Measurements from ENCODE around the gene LTBP3.

LTBP3 gene

DNA sequence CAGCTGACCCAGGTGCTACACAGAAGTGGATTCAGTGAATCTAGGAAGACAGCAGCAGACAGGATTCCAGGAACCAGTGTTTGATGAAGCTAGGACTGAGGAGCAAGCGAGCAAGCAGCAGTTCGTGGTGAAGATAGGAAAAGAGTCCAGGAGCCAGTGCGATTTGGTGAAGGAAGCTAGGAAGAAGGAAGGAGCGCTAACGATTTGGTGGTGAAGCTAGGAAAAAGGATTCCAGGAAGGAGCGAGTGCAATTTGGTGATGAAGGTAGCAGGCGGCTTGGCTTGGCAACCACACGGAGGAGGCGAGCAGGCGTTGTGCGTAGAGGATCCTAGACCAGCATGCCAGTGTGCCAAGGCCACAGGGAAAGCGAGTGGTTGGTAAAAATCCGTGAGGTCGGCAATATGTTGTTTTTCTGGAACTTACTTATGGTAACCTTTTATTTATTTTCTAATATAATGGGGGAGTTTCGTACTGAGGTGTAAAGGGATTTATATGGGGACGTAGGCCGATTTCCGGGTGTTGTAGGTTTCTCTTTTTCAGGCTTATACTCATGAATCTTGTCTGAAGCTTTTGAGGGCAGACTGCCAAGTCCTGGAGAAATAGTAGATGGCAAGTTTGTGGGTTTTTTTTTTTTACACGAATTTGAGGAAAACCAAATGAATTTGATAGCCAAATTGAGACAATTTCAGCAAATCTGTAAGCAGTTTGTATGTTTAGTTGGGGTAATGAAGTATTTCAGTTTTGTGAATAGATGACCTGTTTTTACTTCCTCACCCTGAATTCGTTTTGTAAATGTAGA lies 57.6 kb downstream of the LTBP3 start:
- ATAC-seq (replicated peaks; ENCODE audit: extremely low read depth, poor library complexity, severe bottlenecking) (no peak), DNase-seq (ENCODE audit: low spot score in 2 of 2) (no peak)
- Mint-ChIP-seq H3K27ac (ENCODE audit: low read depth) (no peak overlapping the region), H3K9me3 (no peaks in the 10 kb centered on the region), H3K36me3 (ENCODE audit: insufficient read depth) (peaks cover 2% of the 10 kb centered on the region), H3K4me3 (no peak overlapping the region), H3K27me3 (no peaks in the 10 kb centered on the region), H3K4me1 (peaks cover 59% of the 10 kb centered on the region)

- Mint-ChIP-seq H3K36me3 (ENCODE audit: insufficient read depth) (peaks cover 2% of the 10 kb centered on the region), H3K27me3 (no peaks in the 10 kb centered on the region), H3K4me1 (peaks cover 53% of the 10 kb centered on the region), H3K9me3 (no peaks in the 10 kb centered on the region), H3K27ac (ENCODE audit: low read depth) (no peak overlapping the region), H3K4me3 (no peak overlapping the region)
- no peak for ATAC-seq (replicated peaks; ENCODE audit: extremely low read depth, poor library complexity, severe bottlenecking)
- DNase-seq (ENCODE audit: low spot score in 2 of 2): no peak
Observed at GRCh38 chr11:65499713-65500386, 58.3 kb downstream of the LTBP3 start.

- H3K4me3 Mint-ChIP-seq: no peak within 1 kb of the TSS
- DNase-seq (ENCODE audit: low spot score in 2 of 2) (peak; percentile 91 to 93), ATAC-seq (replicated peaks; ENCODE audit: extremely low read depth, poor library complexity, severe bottlenecking) (no peak)
- peaks cover 2% of the 10 kb centered on the region for H3K36me3 Mint-ChIP-seq (ENCODE audit: insufficient read depth)
- H3K27me3 Mint-ChIP-seq: no peaks in the 10 kb centered on the region
- H3K4me1 Mint-ChIP-seq: peaks cover 51% of the 10 kb centered on the region
- H3K27ac Mint-ChIP-seq (ENCODE audit: low read depth): no peak within 1 kb of the TSS
- H3K9me3 Mint-ChIP-seq: no peaks in the 10 kb centered on the region
Observed at GRCh38 chr11:65498977-65499712, 59.0 kb downstream of the LTBP3 start, which contains the start of gene MALAT1. Gene MALAT1, plus strand, starts transcription at chr11:65499045.

- Mint-ChIP-seq H3K27me3 (no peaks in the 10 kb centered on the region), H3K27ac (ENCODE audit: low read depth) (no peak overlapping the region), H3K4me3 (no peak overlapping the region), H3K9me3 (no peaks in the 10 kb centered on the region), H3K36me3 (ENCODE audit: insufficient read depth) (peaks cover 2% of the 10 kb centered on the region), H3K4me1 (peaks cover 47% of the 10 kb centered on the region)
- ATAC-seq (replicated peaks; ENCODE audit: extremely low read depth, poor library complexity, severe bottlenecking) (no peak), DNase-seq (ENCODE audit: low spot score in 2 of 2) (no peak)
Observed at GRCh38 chr11:65498727-65498976, 59.5 kb downstream of the LTBP3 start.

DNA sequence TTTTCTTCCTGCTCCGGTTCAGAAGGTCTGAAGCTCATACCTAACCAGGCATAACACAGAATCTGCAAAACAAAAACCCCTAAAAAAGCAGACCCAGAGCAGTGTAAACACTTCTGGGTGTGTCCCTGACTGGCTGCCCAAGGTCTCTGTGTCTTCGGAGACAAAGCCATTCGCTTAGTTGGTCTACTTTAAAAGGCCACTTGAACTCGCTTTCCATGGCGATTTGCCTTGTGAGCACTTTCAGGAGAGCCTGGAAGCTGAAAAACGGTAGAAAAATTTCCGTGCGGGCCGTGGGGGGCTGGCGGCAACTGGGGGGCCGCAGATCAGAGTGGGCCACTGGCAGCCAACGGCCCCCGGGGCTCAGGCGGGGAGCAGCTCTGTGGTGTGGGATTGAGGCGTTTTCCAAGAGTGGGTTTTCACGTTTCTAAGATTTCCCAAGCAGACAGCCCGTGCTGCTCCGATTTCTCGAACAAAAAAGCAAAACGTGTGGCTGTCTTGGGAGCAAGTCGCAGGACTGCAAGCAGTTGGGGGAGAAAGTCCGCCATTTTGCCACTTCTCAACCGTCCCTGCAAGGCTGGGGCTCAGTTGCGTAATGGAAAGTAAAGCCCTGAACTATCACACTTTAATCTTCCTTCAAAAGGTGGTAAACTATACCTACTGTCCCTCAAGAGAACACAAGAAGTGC lies 60.0 kb downstream of the LTBP3 start:
- ATAC-seq (replicated peaks; ENCODE audit: extremely low read depth, poor library complexity, severe bottlenecking): peak; percentile 19
- Mint-ChIP-seq H3K4me3 (no peak overlapping the region), H3K36me3 (ENCODE audit: insufficient read depth) (peaks cover 2% of the 10 kb centered on the region), H3K27ac (ENCODE audit: low read depth) (no peak overlapping the region), H3K27me3 (no peaks in the 10 kb centered on the region), H3K9me3 (no peaks in the 10 kb centered on the region), H3K4me1 (peaks cover 45% of the 10 kb centered on the region)
- peak; percentile 37 to 49 for DNase-seq (ENCODE audit: low spot score in 2 of 2)

- peak; percentile 78 for ATAC-seq (replicated peaks; ENCODE audit: extremely low read depth, poor library complexity, severe bottlenecking)
- Mint-ChIP-seq H3K27ac (ENCODE audit: low read depth) (no peak overlapping the region), H3K4me1 (peaks cover 45% of the 10 kb centered on the region), H3K9me3 (no peaks in the 10 kb centered on the region), H3K4me3 (no peak overlapping the region), H3K36me3 (ENCODE audit: insufficient read depth) (peaks cover 2% of the 10 kb centered on the region), H3K27me3 (no peaks in the 10 kb centered on the region)
- DNase-seq (ENCODE audit: low spot score in 2 of 2): peak; percentile 86 to 94
Observed at GRCh38 chr11:65497141-65498041, 60.8 kb downstream of the LTBP3 start.

DNA sequence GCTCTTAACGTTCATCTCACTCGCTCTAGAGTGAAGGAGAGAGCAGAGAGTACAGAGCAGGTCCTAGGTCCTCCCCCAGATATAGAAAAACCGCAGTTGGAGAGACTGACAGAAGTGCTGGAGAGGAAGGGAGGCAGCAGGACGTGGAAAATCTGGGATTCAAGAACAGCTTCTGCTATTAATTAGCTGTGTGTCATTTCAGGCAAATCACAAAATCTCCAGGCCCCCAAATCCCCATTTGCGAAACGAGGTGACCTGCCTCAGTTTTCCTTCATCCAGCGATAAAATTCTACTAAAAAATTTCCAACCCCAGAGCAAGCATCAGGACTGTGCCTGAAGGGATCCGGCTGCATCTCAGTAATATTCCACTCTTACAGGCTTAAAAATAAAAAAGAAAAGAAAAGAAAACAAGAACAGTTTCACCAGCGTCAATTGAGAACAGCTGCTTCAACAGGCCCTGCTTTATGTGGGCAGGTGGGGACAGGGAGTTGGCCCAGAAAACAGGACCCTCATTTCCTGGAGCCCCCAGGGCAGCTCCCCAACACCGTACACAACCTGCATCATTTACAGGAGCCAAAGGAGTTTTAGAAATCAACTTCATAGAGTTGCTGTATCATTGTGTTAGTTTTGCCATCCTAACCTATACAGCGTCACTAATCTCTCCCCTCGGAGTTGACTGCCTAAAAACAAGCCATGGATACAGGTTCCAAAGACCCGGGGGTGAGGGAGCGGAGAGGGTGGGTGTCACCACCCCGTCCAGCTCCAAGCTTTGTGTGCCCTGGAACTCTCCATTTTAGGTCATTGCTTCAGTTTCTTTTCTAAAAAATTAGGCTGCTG lies 61.6 kb downstream of the LTBP3 start:
- Mint-ChIP-seq H3K27ac (ENCODE audit: low read depth) (no peak overlapping the region), H3K27me3 (no peaks in the 10 kb centered on the region), H3K9me3 (no peaks in the 10 kb centered on the region), H3K4me3 (no peak overlapping the region), H3K36me3 (ENCODE audit: insufficient read depth) (peaks cover 2% of the 10 kb centered on the region), H3K4me1 (peaks cover 39% of the 10 kb centered on the region)
- ATAC-seq (replicated peaks; ENCODE audit: extremely low read depth, poor library complexity, severe bottlenecking): no peak
- no peak for DNase-seq (ENCODE audit: low spot score in 2 of 2)

DNA sequence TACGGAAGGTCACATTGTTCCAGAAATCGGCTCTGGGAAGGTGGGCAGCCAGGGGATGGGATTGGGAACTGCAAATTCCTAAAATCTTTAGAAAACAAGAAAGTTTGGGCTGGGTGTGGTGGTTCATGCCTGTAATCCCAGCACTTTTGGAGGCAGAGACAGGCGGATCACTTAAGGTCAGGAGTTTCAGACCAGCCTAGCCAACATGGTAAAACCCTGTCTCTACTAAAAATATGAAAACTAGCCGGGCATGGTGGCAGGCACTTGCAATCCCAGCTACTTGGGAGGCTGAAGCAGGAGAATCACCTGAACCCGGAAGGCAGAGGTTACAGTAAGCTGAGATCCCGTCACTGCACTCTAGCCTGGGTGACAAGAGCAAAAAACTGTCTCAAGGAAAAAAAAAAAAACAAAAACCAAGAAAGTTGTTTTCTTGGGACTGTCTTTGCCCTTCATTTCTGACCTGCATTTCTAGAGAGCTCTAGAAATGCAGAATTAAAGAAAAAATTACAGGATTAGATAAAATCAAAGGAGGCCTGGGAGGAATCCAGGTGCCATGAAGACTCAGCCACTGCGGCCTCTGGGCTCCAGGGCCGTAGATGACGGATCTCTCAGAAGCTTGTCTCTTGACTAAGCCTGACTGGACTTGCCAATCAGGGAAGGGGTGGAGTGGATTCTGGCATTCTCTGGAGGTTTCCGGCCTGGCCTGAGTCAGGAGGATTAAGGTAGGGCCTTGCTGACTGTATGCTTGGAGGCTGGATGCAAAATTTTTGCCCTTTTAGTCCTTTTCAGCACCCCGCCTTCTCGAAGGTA lies 64.6 kb downstream of the LTBP3 start:
- Mint-ChIP-seq H3K4me3 (no peak overlapping the region), H3K36me3 (ENCODE audit: insufficient read depth) (peaks cover 5% of the 10 kb centered on the region), H3K9me3 (no peaks in the 10 kb centered on the region), H3K4me1 (peaks cover 32% of the 10 kb centered on the region), H3K27ac (ENCODE audit: low read depth) (peak overlapping the region; percentile 49), H3K27me3 (no peaks in the 10 kb centered on the region)
- DNase-seq (ENCODE audit: low spot score in 2 of 2): no peak
- ATAC-seq (replicated peaks; ENCODE audit: extremely low read depth, poor library complexity, severe bottlenecking): no peak

DNA sequence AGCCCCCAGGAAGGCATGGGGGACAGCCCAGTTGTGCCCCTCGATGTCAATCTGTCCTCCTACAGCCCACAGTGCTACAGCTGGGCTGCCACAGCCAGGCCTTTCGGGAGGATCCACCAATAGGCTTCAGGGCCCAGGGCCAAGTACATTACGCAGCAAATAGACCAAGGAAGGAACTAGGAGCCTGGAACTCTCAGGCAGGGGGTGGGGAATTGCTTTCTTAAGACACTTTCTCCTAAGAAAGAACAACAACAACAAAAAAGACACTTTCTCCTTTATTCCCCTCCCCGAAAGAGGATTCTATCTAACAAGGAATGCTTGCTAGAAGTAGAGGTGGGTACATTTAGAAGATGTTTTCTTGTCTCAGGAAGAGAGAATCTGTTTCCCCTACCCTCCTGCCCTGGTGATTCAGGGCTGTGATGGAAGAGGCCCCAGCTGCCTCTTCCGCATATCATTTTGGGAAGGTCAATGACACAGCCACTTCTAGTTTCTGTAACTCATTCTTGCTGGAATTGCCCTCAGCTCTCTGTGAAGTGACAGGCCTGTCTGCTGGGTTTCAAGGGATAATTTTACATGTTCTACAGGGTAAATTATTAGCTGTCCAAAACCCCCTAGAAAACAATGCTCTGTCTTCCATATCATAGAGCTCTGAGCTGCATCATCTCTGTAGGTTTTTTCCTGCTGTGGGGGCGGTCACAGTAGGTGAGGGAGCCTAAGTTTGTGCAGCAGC lies 65.4 kb downstream of the LTBP3 start:
- ATAC-seq (replicated peaks; ENCODE audit: extremely low read depth, poor library complexity, severe bottlenecking) (no peak), DNase-seq (ENCODE audit: low spot score in 2 of 2) (no peak)

GRCh38 chr11:65492387-65492636 lies 65.8 kb downstream of the LTBP3 start:
- ATAC-seq (replicated peaks; ENCODE audit: extremely low read depth, poor library complexity, severe bottlenecking) (no peak), DNase-seq (ENCODE audit: low spot score in 2 of 2) (no peak)
- H3K36me3 Mint-ChIP-seq (ENCODE audit: insufficient read depth): peaks cover 5% of the 10 kb centered on the region
- H3K4me1 Mint-ChIP-seq: peaks cover 31% of the 10 kb centered on the region
- H3K27ac Mint-ChIP-seq (ENCODE audit: low read depth): no peak overlapping the region
- no peak overlapping the region for H3K4me3 Mint-ChIP-seq
- no peaks in the 10 kb centered on the region for H3K27me3 Mint-ChIP-seq
- H3K9me3 Mint-ChIP-seq: no peaks in the 10 kb centered on the region

More for the DNA sequence above, 65.4 kb downstream of the LTBP3 start:
- Mint-ChIP-seq H3K36me3 (ENCODE audit: insufficient read depth) (peaks cover 5% of the 10 kb centered on the region), H3K9me3 (no peaks in the 10 kb centered on the region), H3K27ac (ENCODE audit: low read depth) (peak overlapping the region; percentile 49), H3K4me3 (no peak overlapping the region), H3K4me1 (peaks cover 32% of the 10 kb centered on the region), H3K27me3 (no peaks in the 10 kb centered on the region)
